T-helper 2 cell (primary cell): ENCODE measurements around the gene ASB5.
"Not testable (repeated sequence)": the region's sequence is repeated elsewhere in the genome, so short reads cannot be mapped to it uniquely, and the experiment has no call there.

Experiments
- DNase-seq, 5 experiments: peaks; one replicate each; pipeline versions ENCODE4 v3.0.0 to v3.0.0-alpha.2; 2012 to 2022
- total RNA-seq, 2 donors: gene quantifications; one replicate each; lab custom pipeline; 2026; lab: John Stamatoyannopoulos, UW

ASB5 gene, protein sequence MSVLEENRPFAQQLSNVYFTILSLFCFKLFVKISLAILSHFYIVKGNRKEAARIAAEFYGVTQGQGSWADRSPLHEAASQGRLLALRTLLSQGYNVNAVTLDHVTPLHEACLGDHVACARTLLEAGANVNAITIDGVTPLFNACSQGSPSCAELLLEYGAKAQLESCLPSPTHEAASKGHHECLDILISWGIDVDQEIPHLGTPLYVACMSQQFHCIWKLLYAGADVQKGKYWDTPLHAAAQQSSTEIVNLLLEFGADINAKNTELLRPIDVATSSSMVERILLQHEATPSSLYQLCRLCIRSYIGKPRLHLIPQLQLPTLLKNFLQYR
- 0 to 0.31 reads per million in 2 donors for total RNA-seq

DNA sequence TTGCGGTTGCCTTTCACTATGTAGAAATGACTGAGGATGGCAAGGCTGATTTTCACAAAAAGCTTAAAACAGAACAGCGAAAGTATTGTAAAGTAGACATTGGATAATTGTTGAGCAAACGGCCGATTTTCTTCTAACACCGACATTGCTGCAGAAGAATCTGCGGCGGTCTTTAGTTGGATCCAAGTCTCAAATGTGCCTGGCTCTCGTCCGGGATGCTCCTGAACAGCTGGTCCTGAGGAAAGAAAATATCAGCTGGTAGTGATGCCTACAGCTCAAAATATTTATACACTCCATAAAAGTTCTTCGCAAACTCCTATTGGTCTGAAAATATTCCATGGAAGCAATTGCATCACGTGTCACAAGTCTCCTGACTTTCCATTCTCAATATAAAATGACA lies at the start of gene ASB5:
Gene ASB5, minus strand, starts transcription at position 260 of the 400 bp plus-strand sequence. Its CDS starts 114 bp downstream, at position 146.
- no peak for DNase-seq

DNA sequence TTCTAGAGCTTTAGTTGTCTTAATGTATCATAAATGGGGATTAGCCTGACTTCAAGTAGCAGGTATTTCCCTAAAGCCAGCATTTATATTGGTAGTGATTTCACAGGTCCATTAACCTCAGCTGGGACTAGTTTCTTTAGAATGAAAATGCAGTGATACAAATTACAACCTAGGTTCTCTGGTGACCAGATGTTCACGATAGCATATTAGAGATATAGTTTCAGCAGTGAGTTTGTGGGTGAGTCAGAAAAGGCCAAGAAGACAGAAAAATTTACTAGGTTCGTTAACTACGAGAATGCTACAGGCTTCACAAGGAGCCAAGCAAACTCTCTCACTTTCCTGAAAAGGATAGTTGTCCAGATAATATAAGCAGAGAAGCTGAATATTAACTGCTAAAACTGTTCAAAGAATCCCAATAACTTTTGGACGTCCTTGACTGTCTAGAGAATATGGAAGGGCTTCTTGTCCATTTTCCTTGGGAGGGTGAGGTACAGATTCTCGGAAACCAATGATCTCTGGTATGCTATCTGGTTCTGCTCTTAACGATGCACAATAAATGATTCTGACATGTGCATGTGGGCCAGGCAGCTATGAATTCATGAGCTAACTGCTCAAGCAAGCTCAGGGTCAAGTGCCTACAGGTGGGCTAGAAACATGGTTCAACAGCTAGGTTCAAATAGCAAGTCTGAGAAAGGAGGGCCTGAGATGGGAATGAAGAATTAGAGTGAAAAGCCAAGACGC lies 44.7 kb upstream of the ASB5 start:
- DNase-seq: no peak

DNA sequence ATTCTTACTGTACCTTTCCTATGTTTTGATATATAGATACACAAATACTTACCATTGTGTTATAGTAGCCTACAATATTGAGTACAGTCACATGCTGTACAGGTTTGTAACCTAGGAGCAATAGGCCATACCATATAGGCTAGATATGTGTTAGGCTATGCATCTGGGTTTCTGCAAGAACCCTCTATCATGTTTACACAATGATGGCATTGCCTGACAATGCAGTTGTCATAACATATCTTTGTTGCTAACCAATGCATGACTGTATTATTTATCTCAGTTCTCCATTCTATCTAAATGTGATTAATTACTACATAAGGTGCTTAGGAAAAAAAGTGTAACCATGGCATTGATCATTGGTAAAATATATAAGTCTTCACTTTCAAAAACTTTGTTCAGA lies 40.8 kb upstream of the ASB5 start:
- DNase-seq: no peak

DNA sequence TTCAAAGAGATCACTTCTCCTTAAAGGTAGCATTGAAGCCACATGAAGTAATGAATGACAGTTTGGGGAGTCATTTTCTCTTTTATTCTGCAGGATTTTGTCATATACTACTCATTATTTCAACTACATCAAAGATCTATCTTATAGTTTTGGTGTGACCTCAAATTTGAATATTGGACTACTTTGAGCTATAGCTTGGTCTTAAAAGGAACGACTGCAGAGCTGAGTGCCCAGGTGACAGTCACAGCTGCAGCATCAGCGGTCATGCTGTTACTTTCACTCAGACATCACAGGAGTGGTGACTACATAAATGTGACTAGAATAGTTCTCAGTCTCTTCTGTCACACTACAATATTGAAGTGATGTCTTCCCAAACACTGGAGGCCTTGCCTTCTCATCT lies 40.0 kb upstream of the ASB5 start:
- no peak for DNase-seq

DNA sequence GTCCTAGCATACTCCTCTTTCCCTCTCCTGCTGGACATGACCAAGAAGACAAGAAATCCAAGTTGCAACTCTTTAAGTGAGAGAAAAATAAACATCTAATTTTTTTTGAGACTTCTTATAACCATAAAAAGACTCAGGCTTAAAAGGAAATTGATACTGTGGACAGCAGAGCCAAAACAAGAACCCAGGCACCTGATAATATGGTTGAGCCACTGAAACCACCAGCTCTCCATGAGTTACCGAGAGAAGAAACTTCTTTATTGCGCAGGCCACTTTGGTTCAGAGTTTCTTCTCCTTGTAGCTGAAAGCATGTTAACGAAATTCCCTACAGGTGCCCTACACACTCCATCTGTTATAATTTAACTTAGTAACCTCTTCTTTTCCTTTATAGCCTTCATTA lies 39.4 kb upstream of the ASB5 start:
- DNase-seq: no peak

DNA sequence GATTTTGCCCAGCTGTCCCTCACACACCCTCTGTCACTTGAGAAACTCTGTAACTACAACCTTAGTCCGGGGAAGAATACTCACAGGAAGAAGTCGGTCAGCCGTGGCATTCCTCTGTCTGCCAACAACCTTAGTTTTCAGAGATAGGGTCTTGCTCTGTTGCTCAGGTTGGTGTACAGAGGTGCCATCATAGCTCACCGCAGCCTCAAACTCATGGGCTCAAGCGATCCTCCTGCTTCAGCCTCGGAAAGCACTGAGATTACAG lies 38.6 kb upstream of the ASB5 start:
- no peak for DNase-seq

DNA sequence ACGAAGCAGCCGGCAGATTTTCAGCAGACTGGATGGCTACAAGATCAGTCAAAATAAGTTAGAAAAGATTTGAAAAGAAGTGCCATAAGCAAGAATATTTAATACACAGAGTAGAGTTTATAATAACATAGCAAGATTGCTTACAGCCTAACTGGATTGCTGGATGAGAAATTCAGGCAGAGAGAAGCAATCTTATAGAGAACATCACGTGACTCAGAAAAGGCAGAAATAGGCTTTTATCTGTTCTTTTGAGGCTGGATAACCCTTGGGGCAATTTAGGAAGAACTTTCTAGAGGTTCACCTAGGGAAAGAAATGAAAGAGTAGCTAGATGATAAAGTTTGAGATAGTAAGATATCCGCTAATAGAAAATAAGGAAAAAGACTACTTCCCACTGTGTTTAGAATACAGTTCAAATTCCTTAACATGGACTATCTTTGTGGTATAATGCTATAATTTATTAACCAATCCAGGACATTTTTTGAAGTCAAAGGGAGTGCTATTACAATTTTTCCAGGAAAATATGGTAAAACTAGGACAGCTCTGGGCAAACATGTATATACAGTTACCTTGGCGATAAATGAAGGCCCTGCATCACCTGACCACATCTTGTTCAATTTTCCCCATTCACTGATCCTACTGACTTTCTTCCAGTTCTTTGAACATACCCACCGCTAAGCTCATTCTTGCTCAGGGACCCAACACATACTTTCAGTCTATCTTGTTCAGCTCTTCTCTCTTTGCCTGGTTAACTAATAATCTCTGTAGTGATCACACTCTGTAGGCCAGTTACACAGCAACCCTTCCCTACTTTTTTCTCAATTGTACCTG lies 38.0 kb upstream of the ASB5 start:
- no peak for DNase-seq

DNA sequence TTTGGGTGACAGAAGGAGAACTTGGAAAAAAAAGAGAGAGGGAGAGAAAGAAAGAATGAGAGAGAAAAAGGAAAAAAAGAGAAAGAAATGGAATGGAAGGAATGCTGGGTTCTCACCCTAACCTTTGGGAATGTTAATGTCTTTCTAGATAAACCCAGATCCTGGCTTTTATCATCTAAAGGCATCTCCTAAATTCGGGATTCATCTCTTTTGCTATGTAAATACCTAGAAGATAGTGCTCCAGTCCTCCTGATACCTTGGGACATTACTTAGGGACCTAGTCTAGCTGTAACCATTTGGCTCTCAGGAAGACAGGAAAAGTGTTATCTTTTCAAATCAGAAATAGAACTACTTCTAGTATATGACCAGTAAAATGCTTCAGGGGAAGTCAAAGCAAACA lies 34.9 kb upstream of the ASB5 start:
- DNase-seq: no peak

DNA sequence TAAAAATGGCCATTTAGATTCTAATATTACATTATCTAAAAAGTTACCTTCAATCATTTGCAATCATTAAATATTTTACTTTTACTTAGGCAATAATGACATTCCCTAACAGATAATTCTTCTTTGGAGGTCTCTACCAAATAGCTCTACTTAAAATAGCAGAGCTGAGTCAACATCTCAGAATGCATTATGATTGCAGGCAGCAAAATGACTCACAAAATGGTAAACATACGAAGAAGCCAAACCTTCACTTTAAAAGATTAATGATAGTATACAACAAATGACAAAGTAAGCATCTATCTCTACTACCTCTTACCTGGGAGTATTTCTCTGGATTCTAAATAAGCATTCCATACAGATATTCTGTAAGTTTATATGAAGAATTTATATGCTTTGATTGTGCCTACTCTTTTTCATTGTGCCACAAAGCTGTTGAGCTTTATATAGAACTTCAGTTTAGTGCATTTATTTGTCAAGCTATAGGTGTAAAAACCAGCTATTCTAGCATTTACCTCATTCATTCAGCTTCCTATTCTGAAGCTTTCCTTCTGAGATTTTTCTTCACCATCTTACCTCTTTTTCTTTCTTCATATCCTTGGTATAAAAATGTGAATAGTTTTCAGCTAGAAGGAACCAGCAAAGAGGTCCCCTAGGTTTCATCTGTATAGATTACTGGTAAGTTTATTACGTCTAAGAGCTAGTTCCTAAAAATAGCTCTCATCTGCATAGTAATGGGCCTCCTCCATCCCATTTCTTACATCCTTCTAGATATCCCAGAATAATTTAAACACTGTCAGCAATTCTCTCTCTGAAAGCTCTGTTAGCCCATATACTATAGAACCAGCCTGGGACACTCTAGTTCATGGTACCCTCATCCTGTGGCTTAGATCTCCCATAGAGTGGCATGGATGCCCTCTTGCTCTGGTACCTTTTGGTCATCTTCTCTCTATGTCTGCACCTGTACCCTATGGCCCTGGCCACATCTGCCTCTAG lies 33.6 kb upstream of the ASB5 start:
- DNase-seq: no peak

DNA sequence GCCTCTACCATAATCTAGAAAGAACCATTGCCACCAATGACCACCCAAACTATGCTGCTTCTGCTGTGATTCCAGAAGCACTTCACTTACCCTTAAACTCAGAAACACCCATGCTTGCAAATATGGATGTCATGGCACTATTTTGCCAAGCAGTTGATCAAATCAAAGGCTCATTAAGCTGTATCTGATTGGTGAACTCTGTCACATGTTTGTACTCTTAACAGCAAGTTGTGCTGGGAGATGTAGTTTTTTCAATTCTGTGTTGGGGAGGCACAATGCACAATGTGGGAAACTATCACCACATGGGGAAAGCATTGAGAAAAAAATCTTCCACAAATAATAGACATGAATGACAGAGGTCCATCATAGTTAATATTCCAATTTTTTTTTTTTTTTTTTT lies 31.5 kb upstream of the ASB5 start:
- no peak for DNase-seq

DNA sequence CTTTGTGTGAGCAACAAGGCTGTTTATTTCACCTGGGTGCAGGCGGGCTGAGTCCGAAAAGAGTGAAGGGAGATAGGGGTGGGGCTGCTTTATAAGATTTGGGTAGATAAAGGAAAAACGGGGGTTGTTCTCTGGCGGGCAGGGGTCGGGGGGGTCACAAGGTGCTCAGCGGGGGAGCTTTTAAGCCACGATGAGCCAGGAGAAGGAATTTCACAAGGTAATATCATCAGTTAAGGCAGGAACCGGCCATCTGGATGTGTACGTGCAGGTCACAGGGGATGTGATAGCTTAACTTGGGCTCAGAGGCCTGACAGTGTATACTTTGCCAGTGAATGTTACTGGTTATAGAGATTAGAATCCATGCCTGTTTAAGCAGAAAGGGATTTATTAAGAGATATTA lies 31.0 kb upstream of the ASB5 start:
- DNase-seq: no peak

DNA sequence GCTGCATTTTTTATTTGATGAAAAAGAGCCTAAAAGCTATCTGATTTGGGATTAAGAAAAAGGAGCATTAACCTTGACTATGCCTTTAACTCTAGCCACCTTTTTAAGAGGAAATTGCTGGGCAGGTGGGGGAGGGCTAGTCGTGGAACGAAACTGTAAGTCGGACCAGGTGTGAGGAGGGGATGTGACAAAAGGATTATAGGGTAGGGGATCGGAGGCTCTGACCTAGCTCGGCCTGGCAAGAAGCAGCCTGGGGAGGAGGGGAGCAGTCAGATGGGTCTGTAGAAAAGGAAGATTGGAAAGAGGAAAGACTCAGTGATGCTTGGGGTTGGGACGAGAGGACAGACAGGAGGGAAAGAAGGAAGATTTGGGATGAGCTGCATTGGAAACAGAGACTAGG lies 29.6 kb upstream of the ASB5 start:
- DNase-seq: no peak

DNA sequence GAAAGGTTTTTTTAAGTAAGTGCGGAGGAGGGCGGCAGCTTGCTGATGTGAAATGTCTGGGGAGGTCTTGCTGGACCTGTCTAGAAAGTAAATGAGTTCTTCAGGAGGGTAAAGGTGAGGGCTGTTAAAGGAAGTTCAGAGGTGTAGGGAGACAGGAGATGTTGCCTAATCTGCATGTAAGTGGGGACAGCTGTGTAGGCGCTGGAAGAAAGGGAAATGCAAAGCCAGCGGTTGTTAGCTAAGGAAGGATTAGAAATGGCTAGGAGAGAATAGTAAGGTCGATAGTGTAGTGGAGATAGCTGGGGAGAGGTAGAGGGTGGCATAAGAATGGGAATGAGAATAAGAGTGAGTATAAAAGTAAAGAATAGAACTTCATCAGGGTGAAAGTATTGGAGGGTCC lies 26.9 kb upstream of the ASB5 start:
- not testable (repeated sequence) for DNase-seq

DNA sequence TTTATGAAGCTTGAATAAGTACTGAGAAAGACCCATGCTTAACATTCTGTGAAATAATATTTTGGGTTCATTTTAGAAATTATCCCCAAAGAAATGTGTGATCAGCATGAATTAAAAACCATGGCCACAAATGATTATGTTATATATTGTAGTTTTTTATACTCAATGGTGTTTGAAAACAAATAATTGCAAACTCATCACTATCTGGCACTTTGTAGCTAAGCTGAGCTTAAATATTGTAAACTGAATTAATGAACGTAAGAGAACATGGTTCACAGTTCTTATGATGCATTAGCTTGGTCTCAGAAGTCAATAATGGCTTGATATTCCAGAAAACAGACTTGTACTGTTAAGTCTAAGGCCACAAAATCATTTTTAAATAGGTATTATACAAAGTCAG lies 24.6 kb upstream of the ASB5 start:
- DNase-seq: no peak

DNA sequence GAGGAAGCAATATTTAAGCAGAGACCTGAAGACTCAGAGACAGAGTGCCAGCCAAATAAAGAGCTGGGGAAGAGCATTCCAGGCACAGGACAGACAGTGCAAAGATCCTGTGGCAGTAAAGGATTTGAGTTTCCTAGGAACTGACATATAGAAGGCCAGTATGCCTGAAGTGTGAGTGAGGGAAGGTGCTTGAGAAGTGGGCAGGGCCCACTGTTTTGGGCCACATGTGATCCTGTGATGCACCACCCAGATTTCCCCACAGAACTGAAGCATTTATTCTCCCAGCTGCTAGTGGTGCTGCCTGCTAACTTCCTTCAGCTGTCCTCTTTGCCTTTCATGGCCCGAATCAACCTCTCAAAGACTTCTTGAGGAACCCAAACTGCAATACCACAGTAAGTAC lies 23.9 kb upstream of the ASB5 start:
- no peak for DNase-seq

DNA sequence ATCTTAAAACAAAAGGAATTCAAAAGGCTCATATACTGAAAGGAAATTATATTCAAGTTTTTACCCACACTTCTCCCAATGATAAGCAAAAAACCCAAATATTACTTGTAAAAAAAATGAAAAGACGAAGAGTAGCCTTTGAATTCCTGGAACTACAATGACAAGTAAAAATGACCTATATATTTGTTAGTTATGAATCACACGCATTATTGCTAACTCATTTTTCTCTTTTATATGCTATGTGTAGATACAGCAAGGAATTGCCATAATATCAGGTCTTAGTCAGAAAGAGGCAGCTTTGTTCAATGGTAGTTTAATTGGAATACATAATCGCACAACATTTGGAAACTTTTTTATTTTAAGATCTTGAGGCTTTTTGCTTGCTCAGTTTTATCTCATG lies 22.7 kb upstream of the ASB5 start:
- DNase-seq: no peak

DNA sequence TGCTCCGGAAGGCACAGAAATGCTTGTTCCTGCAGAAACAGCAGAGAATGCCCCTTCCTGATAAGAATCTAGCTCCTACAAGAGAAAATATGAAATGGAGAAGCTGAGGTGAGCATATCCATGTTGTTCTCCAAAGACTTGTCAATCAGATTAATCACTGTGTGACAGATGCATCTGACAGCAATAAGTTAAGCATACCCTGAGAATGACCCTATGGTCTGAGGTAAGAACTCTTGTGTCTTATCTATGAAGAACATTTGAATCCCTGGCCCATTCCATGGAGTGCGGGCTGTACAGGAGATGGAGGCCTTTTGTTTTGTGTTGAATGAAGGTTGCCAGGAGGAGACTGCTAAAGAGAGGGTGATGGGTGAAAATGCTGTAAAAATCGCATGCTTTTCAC lies 21.5 kb upstream of the ASB5 start:
- no peak for DNase-seq

DNA sequence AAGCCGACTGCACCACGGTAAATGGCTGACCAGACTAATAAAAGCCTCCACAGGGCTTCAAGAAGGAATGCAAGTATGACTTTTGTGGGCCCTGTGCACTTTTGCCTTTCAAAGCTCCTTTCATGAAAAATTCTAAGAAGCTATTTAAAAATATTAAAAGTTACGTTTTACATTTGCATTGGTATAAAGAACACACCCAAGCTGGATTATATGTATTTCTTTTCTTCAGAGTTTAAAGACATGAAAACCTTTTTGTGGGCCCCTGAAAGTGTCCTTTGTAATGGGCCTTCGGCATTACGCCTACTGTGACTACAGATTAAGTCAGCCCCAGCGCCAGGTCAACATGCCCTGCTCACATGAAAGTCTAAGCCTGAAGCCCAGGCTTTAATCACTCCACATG lies 20.5 kb upstream of the ASB5 start:
- no peak for DNase-seq

DNA sequence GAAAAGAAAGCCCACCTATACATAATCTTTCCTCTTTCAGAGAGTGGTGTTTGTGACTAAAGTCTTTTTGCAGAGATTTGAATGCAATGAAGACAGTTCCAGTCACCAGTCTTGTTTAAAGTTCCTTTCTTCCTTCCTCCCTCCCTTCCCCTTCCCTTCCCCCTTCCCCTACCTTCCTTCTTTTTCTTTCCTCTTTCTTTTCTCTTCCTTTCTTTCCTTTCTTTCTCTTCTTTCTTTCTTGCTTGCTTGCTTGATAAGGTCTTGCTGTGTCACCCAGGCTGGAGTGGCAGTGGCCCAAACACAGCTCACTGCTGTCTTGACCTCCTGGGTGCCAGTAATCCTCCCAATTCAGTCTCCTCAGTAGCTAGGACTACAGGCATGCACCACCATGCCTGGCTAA lies 19.0 kb upstream of the ASB5 start:
- DNase-seq: no peak

DNA sequence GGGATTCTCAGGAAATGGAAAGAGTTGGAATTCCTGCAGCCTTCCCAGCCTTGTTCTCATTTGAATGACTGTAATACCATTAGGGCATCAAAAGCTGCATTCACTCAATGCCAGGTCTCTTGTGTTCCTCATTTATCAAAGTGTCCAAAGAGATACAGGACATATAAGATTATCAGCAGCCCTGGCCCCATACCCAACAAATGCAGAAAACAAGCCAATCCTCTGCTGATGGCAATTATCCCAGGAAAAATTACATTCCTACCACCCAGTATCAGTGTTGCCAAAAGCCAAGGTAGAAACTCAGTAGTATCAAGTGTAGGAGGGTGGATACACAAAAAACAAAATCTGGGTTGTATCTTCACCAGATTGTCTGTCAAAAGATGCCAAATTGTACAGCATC lies 18.5 kb upstream of the ASB5 start:
- DNase-seq: no peak

DNA sequence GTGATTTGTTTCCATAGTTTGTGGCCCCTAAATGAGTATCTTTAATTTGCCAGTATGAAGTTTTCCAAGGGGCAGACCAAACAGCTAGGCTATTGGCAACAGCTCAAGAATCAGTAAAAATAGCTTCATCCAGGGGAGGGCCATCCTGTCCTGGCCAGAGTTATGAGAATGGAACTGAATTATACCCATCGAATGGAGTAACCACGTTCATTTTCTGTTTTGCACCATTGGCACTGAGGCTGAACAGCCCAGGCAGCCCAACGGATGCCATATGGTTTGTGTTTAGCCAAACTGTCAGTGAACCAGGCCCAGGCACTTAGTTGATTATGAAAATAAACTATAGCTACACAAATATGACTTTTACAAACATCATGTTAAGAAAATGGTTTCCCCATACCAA lies 17.7 kb upstream of the ASB5 start:
- DNase-seq: no peak

DNA sequence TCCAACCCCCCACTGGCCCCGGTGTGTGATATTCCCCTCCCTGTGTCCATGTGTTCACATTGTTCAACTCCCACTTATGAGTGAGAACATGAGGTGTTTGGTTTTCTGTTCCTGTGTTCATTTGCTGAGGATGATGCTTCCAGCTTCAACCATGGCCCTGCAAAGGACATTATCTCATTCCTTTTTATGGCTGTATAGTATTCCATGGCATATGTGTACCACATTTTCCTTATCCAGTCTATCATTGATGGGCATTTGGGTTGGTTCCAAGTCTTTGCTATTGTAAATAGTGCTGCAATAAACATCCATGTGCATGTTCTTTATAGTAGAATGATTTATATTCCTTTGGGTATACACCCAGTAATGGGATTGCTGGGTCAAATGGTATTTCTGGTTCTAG lies 10.5 kb upstream of the ASB5 start:
- not testable (repeated sequence) for DNase-seq
